ENCODE measurements around the gene MSI2. TPM values are rescaled to one million over a fixed set of nuclear protein-coding genes. Genes with fewer than 3 reads are reported as not detected.

Gene MSI2
- total RNA-seq, 1 experiment from 2014 or later = 169 TPM

GRCh38 chr17:57580055-57580739 is 323.9 kb downstream of the MSI2 start:
- no peak for DNase-seq
- Histone ChIP-seq H3K9me3 (ENCODE audit: low read length) (no peaks in the 10 kb centered on the region), H3K36me3 (ENCODE audit: insufficient read depth, low read length) (no peaks in the 10 kb centered on the region), H3K4me1 (ENCODE audit: low read length) (peaks cover 46% of the 10 kb centered on the region), H3K4me2 (ENCODE audit: low read depth, low read length, poor library complexity, severe bottlenecking) (no peak overlapping the region), H3K4me3 (ENCODE audit: low read length) (no peak overlapping the region), H3K79me2 (ENCODE audit: low read length) (peaks cover 67% of the 10 kb centered on the region), H4K20me1 (ENCODE audit: insufficient read depth, low read depth, low read length) (no peaks in the 10 kb centered on the region), H3K27ac (ENCODE audit: low read length) (peak overlapping the region; percentile 33), H3K9me2 (replicated peaks; ENCODE audit: insufficient read depth, low read length) (no peaks in the 10 kb centered on the region), H2AFZ (ENCODE audit: low read length) (no peak overlapping the region), H3K27me3 (ENCODE audit: low read length) (no peaks in the 10 kb centered on the region), H3K9ac (ENCODE audit: low read length) (no peak overlapping the region)

- H2AFZ ChIP-seq (ENCODE audit: low read length) = no peak overlapping the region
- no peak overlapping the region for H3K27ac ChIP-seq (ENCODE audit: low read length)
- H4K20me1 ChIP-seq (ENCODE audit: insufficient read depth, low read depth, low read length) = no peaks in the 10 kb centered on the region
- no peaks in the 10 kb centered on the region for H3K27me3 ChIP-seq (ENCODE audit: low read length)
- H3K36me3 ChIP-seq (ENCODE audit: insufficient read depth, low read length) = peaks cover under 1% of the 10 kb centered on the region; the same call in 1 of the 2 replicates
- no peaks in the 10 kb centered on the region for H3K9me3 ChIP-seq (ENCODE audit: low read length)
- no peak for DNase-seq
- H3K79me2 ChIP-seq (ENCODE audit: low read length) = peaks cover 59% of the 10 kb centered on the region
- no peak overlapping the region for H3K4me2 ChIP-seq (ENCODE audit: low read depth, low read length, poor library complexity, severe bottlenecking)
- H3K9ac ChIP-seq (ENCODE audit: low read length) = no peak overlapping the region
- H3K4me3 ChIP-seq (ENCODE audit: low read length) = no peak overlapping the region
- no peaks in the 10 kb centered on the region for H3K9me2 ChIP-seq (replicated peaks; ENCODE audit: insufficient read depth, low read length)
- peaks cover 21% of the 10 kb centered on the region for H3K4me1 ChIP-seq (ENCODE audit: low read length)
These were observed 326.8 kb downstream of the MSI2 start for GRCh38 chr17:57582881-57583756.

- no peak overlapping the region for H3K4me2 ChIP-seq (ENCODE audit: low read depth, low read length, poor library complexity, severe bottlenecking)
- no peak overlapping the region for H2AFZ ChIP-seq (ENCODE audit: low read length)
- no peaks in the 10 kb centered on the region for H3K27me3 ChIP-seq (ENCODE audit: low read length)
- peaks cover 12% of the 10 kb centered on the region; the same call in 1 of the 2 replicates for H3K4me1 ChIP-seq (ENCODE audit: low read length)
- H4K20me1 ChIP-seq (ENCODE audit: insufficient read depth, low read depth, low read length) = no peaks in the 10 kb centered on the region
- peaks cover 61% of the 10 kb centered on the region for H3K79me2 ChIP-seq (ENCODE audit: low read length)
- peaks cover 2% of the 10 kb centered on the region; the same call in 1 of the 2 replicates for H3K36me3 ChIP-seq (ENCODE audit: insufficient read depth, low read length)
- H3K27ac ChIP-seq (ENCODE audit: low read length) = no peak overlapping the region
- H3K9me3 ChIP-seq (ENCODE audit: low read length) = no peaks in the 10 kb centered on the region
- H3K9me2 ChIP-seq (replicated peaks; ENCODE audit: insufficient read depth, low read length) = no peaks in the 10 kb centered on the region
- DNase-seq = no peak
- H3K4me3 ChIP-seq (ENCODE audit: low read length) = no peak overlapping the region
- H3K9ac ChIP-seq (ENCODE audit: low read length) = no peak overlapping the region
These were observed 327.8 kb downstream of the MSI2 start for GRCh38 chr17:57584050-57584551.

DNA sequence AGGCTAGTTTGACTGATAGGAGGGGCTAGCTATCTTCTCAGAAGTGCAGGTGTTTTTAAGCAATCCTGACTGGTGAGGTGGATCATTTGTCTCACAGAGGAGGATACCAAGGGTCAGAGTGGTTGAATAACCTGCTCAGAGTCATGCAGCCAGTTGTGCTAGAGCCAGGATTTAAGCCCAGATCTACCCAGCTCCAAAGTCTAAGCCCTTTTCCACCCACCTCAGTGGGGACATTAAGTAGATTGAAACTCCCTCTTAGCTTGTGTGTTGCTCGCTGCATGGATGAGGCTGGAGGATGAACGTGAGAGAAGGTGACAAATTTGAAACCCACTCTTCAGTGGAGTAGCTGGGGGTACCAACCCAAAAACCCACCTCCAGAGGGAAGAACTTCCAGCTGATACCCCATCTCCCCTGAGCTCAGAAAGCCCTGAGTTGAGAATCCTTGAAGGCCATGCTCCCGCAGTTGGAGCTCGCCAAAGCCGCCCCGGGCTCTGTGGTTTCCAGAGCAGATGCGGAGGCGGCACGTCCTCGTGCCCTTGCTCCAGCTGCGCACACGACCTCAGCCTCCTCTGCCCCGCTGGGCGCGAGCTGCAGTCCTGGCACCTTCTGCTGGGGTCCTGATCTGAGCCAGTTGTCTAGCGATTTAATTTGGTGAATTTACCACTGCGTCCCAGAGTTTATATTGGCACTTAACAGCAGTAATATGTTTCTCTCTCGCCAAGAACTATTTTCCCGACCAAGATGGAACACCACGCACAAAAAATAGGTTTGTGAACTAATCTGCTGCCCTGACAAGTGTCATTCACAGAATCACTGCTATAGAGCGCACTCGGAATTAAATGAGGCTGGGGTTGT is 329.2 kb downstream of the MSI2 start:
- no peaks in the 10 kb centered on the region for H3K9me3 ChIP-seq (ENCODE audit: low read length)
- peaks cover 61% of the 10 kb centered on the region for H3K79me2 ChIP-seq (ENCODE audit: low read length)
- no peak overlapping the region for H3K9ac ChIP-seq (ENCODE audit: low read length)
- peaks cover 12% of the 10 kb centered on the region; the same call in 1 of the 2 replicates for H3K4me1 ChIP-seq (ENCODE audit: low read length)
- no peak overlapping the region for H3K4me3 ChIP-seq (ENCODE audit: low read length)
- no peak overlapping the region for H3K4me2 ChIP-seq (ENCODE audit: low read depth, low read length, poor library complexity, severe bottlenecking)
- no peak overlapping the region for H2AFZ ChIP-seq (ENCODE audit: low read length)
- peaks cover 2% of the 10 kb centered on the region; the same call in 1 of the 2 replicates for H3K36me3 ChIP-seq (ENCODE audit: insufficient read depth, low read length)
- no peaks in the 10 kb centered on the region for H4K20me1 ChIP-seq (ENCODE audit: insufficient read depth, low read depth, low read length)
- H3K27me3 ChIP-seq (ENCODE audit: low read length) = no peaks in the 10 kb centered on the region
- H3K9me2 ChIP-seq (replicated peaks; ENCODE audit: insufficient read depth, low read length) = no peaks in the 10 kb centered on the region
- no peak overlapping the region for H3K27ac ChIP-seq (ENCODE audit: low read length)
- DNase-seq = no peak

DNA sequence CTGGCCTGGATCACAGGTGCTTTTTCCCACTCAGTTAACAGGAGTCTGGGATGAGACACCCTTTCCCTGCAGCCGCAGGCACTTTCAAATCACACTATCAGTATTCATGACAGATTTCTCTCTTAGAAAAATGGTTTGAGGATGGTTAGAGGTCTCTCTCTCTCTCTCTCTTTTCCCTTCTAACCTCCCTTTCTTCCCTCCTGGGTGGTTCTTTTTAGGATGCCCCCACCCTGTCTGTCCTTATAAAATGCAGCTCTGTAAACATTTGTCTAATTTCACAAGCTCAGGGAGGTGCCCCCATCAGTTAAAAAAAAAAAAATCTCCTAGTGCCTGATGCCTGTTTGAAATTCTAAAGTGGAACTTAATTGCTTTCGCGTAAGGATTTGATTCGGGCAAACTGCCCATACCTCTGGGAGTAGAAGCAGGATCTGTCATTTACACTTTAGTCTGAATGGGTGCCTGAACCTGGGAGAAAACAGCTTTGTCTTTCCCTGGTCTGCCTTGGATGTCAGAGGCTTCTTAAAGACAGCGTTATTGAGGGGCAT is 329.9 kb downstream of the MSI2 start:
- Histone ChIP-seq H3K4me1 (ENCODE audit: low read length) (peaks cover 12% of the 10 kb centered on the region; the same call in 1 of the 2 replicates), H2AFZ (ENCODE audit: low read length) (no peak overlapping the region), H4K20me1 (ENCODE audit: insufficient read depth, low read depth, low read length) (no peaks in the 10 kb centered on the region), H3K9me2 (replicated peaks; ENCODE audit: insufficient read depth, low read length) (no peaks in the 10 kb centered on the region), H3K27ac (ENCODE audit: low read length) (no peak overlapping the region), H3K9me3 (ENCODE audit: low read length) (no peaks in the 10 kb centered on the region), H3K4me2 (ENCODE audit: low read depth, low read length, poor library complexity, severe bottlenecking) (no peak overlapping the region), H3K79me2 (ENCODE audit: low read length) (peaks cover 65% of the 10 kb centered on the region), H3K36me3 (ENCODE audit: insufficient read depth, low read length) (peaks cover 2% of the 10 kb centered on the region; the same call in 1 of the 2 replicates), H3K27me3 (ENCODE audit: low read length) (no peaks in the 10 kb centered on the region), H3K4me3 (ENCODE audit: low read length) (no peak overlapping the region), H3K9ac (ENCODE audit: low read length) (no peak overlapping the region)
- no peak for DNase-seq

DNA sequence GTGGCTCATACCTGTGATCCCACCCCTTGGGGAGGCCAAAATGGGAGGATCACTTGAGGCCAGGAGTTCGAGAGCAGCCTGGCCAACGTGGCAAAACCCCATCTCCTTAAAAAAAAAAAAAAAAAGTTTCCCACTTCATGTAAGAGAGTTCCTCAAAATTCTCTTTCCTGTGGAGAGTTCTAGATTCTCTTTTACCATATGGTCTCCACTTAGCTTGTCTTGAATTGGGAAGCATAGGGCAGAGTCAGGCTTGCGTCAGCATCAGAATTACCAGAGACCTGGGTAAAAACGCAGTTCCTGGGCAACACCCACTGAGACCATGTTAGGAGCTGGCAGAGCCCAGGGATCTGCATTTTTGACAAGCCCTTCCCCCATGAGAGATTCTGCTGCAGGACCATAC is 330.4 kb downstream of the MSI2 start:
- H3K4me1 ChIP-seq (ENCODE audit: low read length) = peaks cover 7% of the 10 kb centered on the region; the same call in 1 of the 2 replicates
- no peak for DNase-seq
- no peaks in the 10 kb centered on the region for H3K27me3 ChIP-seq (ENCODE audit: low read length)
- no peak overlapping the region for H2AFZ ChIP-seq (ENCODE audit: low read length)
- no peaks in the 10 kb centered on the region for H3K9me3 ChIP-seq (ENCODE audit: low read length)
- H3K4me3 ChIP-seq (ENCODE audit: low read length) = no peak overlapping the region
- H3K9me2 ChIP-seq (replicated peaks; ENCODE audit: insufficient read depth, low read length) = no peaks in the 10 kb centered on the region
- H3K9ac ChIP-seq (ENCODE audit: low read length) = no peak overlapping the region
- H3K79me2 ChIP-seq (ENCODE audit: low read length) = peaks cover 62% of the 10 kb centered on the region
- H4K20me1 ChIP-seq (ENCODE audit: insufficient read depth, low read depth, low read length) = no peaks in the 10 kb centered on the region
- no peak overlapping the region for H3K4me2 ChIP-seq (ENCODE audit: low read depth, low read length, poor library complexity, severe bottlenecking)
- no peak overlapping the region for H3K27ac ChIP-seq (ENCODE audit: low read length)
- peaks cover 2% of the 10 kb centered on the region; the same call in 1 of the 2 replicates for H3K36me3 ChIP-seq (ENCODE audit: insufficient read depth, low read length)

DNA sequence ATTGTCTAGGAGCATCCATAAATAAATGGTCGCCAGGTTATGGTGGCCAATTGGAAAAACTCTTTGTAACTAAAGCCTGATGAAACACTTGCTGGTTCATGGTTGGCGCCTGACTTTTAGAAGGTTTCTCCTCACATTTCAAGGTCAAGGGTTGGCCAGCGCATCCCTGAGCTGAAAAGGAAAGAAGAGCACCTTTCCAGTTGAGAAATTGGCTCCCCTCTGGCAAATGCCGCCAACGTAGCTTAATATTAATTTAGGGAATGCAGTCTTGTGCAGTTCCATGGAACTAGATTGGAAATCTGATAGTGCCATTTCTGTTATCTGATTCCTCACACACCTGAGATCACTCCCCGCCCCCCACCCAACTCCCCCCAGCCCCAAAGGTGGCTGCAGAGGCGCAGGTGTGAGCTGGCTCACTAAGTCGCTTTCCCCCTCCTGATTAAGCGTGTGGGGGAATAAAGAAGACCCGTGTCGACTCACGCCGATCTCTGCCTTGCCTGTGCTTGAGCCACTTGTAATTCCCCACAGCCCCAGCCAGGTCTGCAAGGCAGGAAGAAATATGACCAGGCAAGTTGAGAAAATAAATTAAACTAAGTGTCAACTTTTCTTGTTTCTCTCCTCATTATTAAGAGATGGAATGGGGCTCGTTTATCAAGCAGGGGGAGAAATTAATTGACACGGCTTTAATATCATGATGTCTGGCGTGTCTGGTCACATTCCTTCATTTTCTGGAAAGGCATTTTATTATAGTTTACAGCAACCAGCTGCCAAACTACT is 331.1 kb downstream of the MSI2 start:
- Histone ChIP-seq H3K4me1 (ENCODE audit: low read length) (peaks cover 4% of the 10 kb centered on the region; the same call in 1 of the 2 replicates), H3K4me3 (ENCODE audit: low read length) (no peak overlapping the region), H3K9ac (ENCODE audit: low read length) (no peak overlapping the region), H3K4me2 (ENCODE audit: low read depth, low read length, poor library complexity, severe bottlenecking) (no peak overlapping the region), H3K27me3 (ENCODE audit: low read length) (no peaks in the 10 kb centered on the region), H3K79me2 (ENCODE audit: low read length) (peaks cover 59% of the 10 kb centered on the region), H3K27ac (ENCODE audit: low read length) (no peak overlapping the region), H3K9me2 (replicated peaks; ENCODE audit: insufficient read depth, low read length) (no peaks in the 10 kb centered on the region), H4K20me1 (ENCODE audit: insufficient read depth, low read depth, low read length) (no peaks in the 10 kb centered on the region), H2AFZ (ENCODE audit: low read length) (no peak overlapping the region), H3K9me3 (ENCODE audit: low read length) (no peaks in the 10 kb centered on the region), H3K36me3 (ENCODE audit: insufficient read depth, low read length) (peaks cover 2% of the 10 kb centered on the region; the same call in 1 of the 2 replicates)
- no peak for DNase-seq
